HG02943 (cell line): ENCODE measurements around the gene PSAT1.

Source experiments
- ATAC-seq: cut with Tn5 transposase; IDR thresholded peaks from one replicate; pipeline ENCODE4 v1.9.1; 2021; ENCODE audit warnings: mild to moderate bottlenecking, low read depth, moderate library complexity; ENCODE audit not compliant: unreplicated experiment

The PSAT1 gene

GRCh38 chr9:78292026-78292425 is 4.9 kb upstream of the PSAT1 start:
- no peak for ATAC-seq

DNA sequence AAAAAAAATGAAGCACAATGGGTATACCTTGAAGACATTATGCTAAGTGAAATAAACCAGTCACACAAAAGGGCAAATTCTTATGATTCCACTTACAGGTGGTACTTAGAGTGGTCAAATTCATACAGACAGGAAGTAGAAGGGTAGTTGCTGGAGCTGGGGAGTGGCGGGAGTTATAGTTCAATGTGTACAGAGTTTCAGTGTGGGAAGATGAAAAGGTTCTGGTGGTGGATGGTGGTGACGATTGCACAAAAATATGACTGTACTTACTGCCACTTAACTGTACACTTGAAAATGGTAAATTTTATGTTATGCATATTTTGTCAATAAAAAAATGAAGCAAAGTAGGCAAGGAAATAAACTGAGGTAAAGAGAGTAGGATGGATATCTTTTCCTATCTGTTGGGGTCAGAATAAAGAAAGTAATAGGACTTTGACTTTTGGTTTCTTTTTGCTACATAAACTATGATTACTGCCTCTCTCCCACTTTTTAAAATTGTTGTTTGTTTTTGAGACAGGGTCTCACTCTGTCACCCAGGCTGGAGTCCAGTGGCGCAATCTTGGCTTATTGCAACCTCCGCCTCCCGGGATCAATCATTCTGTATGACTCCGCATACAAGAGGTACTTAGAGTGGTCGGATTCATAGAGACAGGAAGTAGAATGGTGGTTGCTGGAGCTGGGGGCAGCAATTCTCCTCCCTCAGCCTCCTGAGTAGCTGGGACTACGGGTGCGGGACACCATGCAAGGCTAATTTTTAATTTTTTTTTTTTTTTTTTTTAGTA is 4.0 kb upstream of the PSAT1 start:
- no peak for ATAC-seq

GRCh38 chr9:78294290-78295176 is 2.4 kb upstream of the PSAT1 start:
- no peak for ATAC-seq

DNA sequence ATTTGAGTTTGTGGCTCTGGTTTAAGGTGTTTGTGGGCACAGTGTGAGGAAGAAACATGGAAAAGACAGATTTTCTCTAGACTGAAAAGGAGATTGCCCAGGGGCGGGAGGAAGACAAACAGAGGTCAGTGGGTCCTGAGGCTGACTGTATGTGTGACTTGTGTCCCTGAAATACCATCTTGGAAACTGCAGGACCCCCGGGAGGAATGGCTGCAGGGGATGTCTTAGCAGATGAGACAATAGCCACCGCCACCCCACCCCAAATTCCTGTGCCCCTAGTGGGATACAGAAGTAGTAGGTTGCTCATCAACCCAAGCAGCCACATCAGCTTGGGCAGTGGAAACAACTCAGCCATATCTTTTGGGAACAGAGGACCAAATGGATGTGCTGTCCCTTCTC is 1.7 kb upstream of the PSAT1 start:
- no peak for ATAC-seq

DNA sequence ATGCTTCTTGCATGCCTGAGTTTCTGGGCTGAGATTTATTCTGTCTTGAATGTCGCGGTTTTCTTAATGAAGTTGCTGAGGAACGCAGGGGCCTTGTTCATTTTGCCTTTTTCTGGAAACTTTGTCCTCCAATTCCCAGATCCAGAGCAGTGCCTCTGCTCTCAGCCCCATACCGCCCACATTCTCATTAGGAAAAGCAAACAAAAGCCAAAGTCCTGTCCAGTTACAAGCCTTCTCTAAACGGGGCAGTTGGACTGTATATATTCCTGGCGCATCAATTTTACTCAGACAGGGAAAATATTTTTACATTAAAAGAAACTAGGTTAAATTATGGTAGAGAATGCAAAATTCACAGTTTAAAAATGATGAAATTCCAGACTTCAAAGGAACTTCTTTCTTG is 1.2 kb upstream of the PSAT1 start:
- no peak for ATAC-seq

GRCh38 chr9:78296201-78296892 is 578 bp upstream of the PSAT1 start:
- ATAC-seq, result no peak

- ATAC-seq, result no peak
These were observed 692 bp downstream of the PSAT1 start for GRCh38 chr9:78297672-78297961.

- no peak for ATAC-seq
These were observed 1.3 kb downstream of the PSAT1 start for GRCh38 chr9:78298046-78298765.

DNA sequence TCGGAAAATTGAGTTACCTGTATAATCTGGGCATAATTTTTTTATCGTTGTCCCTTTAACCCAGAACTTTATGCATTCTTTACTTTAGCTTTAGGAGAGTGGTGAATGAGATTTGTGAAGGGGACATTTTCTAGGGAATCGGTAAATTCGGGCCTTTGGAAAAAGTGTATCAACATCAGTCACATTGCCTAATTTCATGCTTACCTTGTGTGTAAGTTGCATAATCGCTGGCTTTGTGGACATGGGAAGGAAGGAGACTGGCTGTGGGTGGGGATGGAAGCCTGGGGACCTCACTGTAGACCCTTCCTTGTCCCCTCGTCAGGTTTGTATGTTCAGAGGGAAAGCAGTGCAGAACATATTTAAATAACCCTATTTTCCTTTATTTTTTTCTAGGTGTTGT is 3.3 kb downstream of the PSAT1 start:
- ATAC-seq, result no peak

DNA sequence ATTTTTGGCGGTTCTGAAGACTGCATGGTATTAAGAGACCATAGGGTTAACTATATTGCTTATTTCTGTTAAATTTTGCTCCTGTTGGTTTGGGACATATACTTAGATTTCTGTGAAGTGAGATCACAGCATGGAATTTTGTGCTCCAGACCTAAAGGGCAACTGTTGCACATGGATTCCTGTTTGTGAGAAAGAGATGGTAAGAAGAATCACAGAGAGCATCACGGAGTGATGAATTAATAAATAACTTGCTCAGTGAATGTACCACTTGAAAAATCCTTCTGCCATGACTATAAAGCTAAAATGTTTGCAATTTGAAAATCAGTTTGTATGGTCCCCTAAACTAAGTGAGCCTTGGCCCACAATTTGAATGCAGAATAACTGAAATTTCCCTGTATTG is 4.5 kb downstream of the PSAT1 start:
- no peak for ATAC-seq

DNA sequence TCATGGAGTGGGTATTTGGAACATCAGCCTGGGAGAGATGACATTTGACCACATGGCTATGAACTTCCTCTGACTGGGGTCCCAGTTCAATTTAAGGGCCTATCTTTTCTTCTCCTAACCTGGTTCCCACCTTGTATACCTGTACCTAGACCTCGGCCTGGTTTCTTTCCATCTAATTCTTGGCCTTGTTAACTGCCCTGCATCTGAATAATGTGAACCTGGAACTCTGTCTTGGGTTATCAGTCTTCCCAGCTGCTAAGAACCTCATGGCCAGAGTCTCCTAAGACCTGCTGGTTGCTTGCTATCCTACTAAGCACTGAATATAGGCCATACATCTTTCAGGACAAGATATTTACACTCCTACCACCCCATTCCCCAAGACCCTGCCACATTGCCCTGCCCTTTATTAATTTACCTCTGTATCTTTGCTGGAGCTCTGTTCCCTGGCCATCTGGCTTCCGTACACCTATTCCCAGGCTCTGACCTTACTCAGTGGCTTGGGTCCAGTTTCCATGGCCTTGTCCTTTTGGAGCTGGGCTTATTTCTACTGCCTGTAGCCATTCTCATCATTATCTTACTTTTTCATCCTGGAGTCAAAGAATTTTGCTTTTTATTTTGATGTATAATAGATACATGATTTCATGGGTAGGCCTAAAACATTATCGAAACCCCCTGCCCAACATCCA is 6.6 kb downstream of the PSAT1 start:
- ATAC-seq, result no peak

GRCh38 chr9:78304357-78304756 is 7.4 kb downstream of the PSAT1 start:
- ATAC-seq, result no peak

DNA sequence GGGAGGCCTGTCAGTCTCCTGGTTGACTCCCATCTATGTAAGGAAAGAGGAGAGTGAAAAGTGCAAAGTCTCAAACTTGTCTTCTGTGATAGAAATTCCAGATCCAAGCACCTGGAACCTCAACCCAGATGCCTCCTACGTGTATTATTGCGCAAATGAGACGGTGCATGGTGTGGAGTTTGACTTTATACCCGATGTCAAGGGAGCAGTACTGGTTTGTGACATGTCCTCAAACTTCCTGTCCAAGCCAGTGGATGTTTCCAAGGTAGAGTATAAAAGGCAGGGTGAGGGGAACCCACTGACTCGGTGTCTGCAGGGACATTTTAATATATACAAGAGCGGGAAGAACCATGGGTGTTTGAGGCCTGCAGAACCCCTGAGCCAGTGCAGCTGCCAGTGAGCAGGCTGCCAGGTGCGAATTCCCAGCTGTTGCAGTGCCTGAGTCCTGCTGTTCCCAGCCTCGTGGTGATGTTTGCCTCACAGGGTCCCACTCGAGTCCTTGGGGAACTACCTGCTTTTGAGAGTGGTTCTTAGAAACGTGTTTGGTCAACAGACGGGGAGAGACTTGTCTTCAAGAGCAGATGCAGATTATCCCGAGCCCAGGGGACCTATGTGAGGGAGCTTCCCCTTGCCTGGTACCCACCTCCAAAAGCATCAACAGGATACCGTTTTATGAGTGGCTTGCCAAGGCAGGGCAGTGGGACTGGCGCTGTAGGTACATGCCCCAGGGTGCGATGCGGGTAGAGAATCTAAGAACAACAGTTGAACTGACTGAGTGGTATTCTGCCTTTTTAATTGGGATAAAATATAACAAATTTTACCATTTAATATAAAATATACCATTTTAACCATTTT is 9.5 kb downstream of the PSAT1 start:
- no peak for ATAC-seq

- no peak for ATAC-seq
These were observed 10.4 kb downstream of the PSAT1 start for GRCh38 chr9:78307360-78307759.

DNA sequence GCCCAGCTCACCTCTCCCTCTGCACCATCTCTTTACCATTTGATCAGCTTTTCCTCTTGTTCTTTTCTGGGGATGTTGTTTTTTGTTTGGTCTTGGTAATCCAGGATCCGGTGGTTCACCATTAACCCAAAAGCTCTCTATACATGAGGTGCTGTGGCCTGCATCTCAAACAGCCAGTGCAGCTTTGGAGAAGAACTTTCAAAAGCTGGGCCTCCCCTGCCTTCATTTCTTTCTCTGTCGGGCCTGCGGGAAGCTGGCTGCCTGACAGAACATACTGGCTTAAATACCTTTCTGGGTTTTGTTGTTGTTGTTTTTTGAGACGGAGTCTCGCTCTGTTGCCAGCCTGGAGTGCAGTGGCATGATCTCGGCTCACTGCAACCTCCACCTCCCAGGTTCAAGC is 12.1 kb downstream of the PSAT1 start:
- no peak for ATAC-seq

GRCh38 chr9:78311075-78311474 is 14.2 kb downstream of the PSAT1 start:
- no peak for ATAC-seq

DNA sequence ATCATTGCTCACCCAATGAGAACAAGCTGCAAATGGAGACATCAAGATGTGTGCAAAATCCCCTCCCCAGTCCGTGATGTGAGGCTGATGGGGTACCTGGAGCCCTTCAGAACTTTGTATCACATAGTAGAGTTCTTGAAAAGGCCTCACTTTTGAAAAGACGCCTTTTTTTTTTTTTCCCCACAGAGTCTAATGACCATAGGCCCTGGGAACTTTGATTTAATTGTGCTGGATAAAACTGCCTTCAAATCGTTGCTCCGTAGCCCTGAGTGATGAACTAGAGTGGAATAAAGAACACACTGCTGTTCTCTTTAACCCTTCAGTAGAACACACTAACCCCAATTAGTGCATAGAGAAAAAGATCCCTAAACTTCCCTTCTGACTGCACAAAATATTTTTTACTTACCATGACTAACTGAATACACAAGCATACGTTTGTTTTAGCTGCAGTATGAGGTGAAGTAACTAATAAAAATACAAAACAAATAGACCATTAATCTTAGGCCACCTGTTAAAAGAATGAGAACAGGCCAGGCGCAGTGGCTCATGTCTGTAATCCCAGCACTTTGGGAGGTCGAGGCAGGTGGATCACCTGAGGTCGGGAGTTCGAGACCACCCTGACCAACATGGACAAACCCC is 15.1 kb downstream of the PSAT1 start:
- no peak for ATAC-seq

DNA sequence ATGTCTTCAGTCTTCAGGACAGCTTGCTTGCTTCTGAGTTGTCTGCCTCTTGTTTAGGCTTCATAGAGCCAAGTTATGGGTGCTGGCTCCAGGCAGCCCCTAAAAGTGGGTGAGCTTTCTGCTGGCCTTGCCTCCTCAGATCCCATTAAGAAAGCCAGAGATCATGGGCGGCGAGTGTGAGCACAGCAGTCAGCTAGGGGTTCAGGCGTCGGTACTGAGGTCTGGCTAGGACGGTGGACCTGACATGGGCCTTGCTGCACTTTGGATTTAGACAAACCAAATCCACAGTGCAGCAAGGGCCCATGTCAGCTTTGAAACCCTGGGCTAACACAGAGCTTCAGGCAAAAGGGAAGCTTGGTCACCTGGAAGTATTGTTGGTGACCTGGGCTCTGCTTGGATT is 17.6 kb downstream of the PSAT1 start:
- ATAC-seq, result no peak
